HEK293 (cell line): ENCODE measurements around the gene TIMM17A.

Source experiments
- IKZF3 ChIP-seq: fragments of 450-650 bp; IDR thresholded peaks from 2 replicates; pipeline ENCODE4 v1.5.0; 2018; ENCODE audit warnings: missing biosample characterization, mild to moderate bottlenecking, missing genetic modification characterization, moderate library complexity
- SP2 ChIP-seq: fragments of 450-650 bp; formaldehyde crosslinking; IDR thresholded peaks from 2 replicates; pipeline ENCODE4 v1.5.1; 2016; ENCODE audit warnings: missing biosample characterization, missing genetic modification characterization
- ZNF112 ChIP-seq: fragments of 450-650 bp; formaldehyde crosslinking; IDR thresholded peaks from 2 replicates; pipeline ENCODE4 v1.5.0; 2017; ENCODE audit warnings: missing biosample characterization, missing genetic modification characterization
- ZNF174 ChIP-seq: fragments of 450-650 bp; formaldehyde crosslinking; IDR thresholded peaks from 2 replicates; pipeline ENCODE4 v1.5.0; 2017; ENCODE audit warnings: missing biosample characterization, mild to moderate bottlenecking, missing genetic modification characterization
- ZNF175 ChIP-seq: fragments of 450-650 bp; formaldehyde crosslinking; IDR thresholded peaks from 2 replicates; pipeline ENCODE4 v1.5.1; 2016; ENCODE audit warnings: missing biosample characterization, missing genetic modification characterization
- ZNF2 ChIP-seq: fragments of 450-650 bp; formaldehyde crosslinking; IDR thresholded peaks from 2 replicates; pipeline ENCODE4 v1.5.1; 2016; ENCODE audit warnings: missing biosample characterization, missing genetic modification characterization
- ZNF274 ChIP-seq, 2 experiments: fragments of 200-500 bp in 1 of 2; fragments of 450-650 bp in 1 of 2; sonication (Bioruptor generic) in 1 of 2; formaldehyde crosslinking in 1 of 2; IDR thresholded peaks; 2 replicates each; pipeline versions ENCODE4 v1.5.1 to v1.6.1; 2014 to 2016; ENCODE audit warnings: borderline replicate concordance in 1 of 2, inconsistent platforms in 1 of 2, low read length in 1 of 2, missing biosample characterization in 1 of 2, missing genetic modification characterization in 1 of 2
- ZNF768 ChIP-seq: fragments of 450-650 bp; formaldehyde crosslinking; IDR thresholded peaks from 2 replicates; pipeline ENCODE4 v1.5.1; 2018; ENCODE audit warnings: missing biosample characterization, mild to moderate bottlenecking, missing genetic modification characterization
- TF ChIP-seq, protein P1 (sequence below): fragments of 450-650 bp; formaldehyde crosslinking; IDR thresholded peaks from 2 replicates; pipeline ENCODE4 v1.5.1; 2016; ENCODE audit warnings: missing biosample characterization, missing genetic modification characterization
- TF ChIP-seq, protein P2 (sequence below): fragments of 450-650 bp; formaldehyde crosslinking; IDR thresholded peaks from 2 replicates; pipeline ENCODE4 v1.5.1; 2016; ENCODE audit warnings: missing biosample characterization, missing genetic modification characterization
- TF ChIP-seq, protein P3 (sequence below): fragments of 450-650 bp; formaldehyde crosslinking; IDR thresholded peaks from 2 replicates; pipeline ENCODE4 v1.5.1; 2016; ENCODE audit warnings: missing biosample characterization, missing genetic modification characterization

DNA sequence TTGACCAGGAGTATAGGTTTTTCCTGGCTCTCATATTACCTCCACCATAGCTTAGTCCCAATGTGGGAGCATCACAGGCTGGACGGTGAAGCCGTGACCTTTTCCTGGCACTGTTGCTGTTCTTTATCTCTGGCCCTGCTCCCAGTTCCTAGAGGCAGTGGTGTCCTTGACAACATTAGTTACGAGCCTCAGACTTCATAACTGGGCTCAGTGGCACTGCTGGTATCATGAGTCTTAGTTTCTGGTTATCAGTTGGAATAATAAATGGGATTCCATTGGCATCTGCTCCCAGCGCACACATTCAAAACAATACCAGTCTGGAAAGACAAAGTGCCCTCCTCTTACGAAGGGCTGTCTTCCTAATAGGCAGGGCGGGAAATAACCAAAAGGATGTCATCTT, 35.1 kb downstream of the TIMM17A start:
- TF ChIP-seq SP2 (tag by site-specific recombination) (no peak), ZNF274 (IDR thresholded peaks at IDR 0.05; ENCODE audit: low read length) (no peak), ZNF274 (tag by site-specific recombination; IDR thresholded peaks at IDR 0.05; ENCODE audit: borderline replicate concordance) (no peak), ZNF175 (tag by site-specific recombination) (no peak), ZNF174 (tag by site-specific recombination) (no peak), ZNF768 (tag by site-specific recombination) (no peak), ZNF2 (no peak), ZNF112 (tag by site-specific recombination) (no peak), IKZF3 (tag by site-specific recombination) (no peak)
- TF ChIP-seq, protein P1, sequence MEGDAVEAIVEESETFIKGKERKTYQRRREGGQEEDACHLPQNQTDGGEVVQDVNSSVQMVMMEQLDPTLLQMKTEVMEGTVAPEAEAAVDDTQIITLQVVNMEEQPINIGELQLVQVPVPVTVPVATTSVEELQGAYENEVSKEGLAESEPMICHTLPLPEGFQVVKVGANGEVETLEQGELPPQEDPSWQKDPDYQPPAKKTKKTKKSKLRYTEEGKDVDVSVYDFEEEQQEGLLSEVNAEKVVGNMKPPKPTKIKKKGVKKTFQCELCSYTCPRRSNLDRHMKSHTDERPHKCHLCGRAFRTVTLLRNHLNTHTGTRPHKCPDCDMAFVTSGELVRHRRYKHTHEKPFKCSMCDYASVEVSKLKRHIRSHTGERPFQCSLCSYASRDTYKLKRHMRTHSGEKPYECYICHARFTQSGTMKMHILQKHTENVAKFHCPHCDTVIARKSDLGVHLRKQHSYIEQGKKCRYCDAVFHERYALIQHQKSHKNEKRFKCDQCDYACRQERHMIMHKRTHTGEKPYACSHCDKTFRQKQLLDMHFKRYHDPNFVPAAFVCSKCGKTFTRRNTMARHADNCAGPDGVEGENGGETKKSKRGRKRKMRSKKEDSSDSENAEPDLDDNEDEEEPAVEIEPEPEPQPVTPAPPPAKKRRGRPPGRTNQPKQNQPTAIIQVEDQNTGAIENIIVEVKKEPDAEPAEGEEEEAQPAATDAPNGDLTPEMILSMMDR (tag by site-specific recombination), result no peak
- TF ChIP-seq, protein P2, sequence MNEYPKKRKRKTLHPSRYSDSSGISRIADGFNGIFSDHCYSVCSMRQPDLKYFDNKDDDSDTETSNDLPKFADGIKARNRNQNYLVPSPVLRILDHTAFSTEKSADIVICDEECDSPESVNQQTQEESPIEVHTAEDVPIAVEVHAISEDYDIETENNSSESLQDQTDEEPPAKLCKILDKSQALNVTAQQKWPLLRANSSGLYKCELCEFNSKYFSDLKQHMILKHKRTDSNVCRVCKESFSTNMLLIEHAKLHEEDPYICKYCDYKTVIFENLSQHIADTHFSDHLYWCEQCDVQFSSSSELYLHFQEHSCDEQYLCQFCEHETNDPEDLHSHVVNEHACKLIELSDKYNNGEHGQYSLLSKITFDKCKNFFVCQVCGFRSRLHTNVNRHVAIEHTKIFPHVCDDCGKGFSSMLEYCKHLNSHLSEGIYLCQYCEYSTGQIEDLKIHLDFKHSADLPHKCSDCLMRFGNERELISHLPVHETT (tag by site-specific recombination), result no peak
- TF ChIP-seq, protein P3, sequence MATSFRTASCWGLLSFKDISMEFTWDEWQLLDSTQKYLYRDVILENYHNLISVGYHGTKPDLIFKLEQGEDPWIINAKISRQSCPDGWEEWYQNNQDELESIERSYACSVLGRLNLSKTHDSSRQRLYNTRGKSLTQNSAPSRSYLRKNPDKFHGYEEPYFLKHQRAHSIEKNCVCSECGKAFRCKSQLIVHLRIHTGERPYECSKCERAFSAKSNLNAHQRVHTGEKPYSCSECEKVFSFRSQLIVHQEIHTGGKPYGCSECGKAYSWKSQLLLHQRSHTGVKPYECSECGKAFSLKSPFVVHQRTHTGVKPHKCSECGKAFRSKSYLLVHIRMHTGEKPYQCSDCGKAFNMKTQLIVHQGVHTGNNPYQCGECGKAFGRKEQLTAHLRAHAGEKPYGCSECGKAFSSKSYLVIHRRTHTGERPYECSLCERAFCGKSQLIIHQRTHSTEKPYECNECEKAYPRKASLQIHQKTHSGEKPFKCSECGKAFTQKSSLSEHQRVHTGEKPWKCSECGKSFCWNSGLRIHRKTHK (tag by site-specific recombination), result no peak
